Motor neuron (in vitro differentiated cells): Measurements from ENCODE around the gene RHOT1. TPM values are rescaled to one million over a fixed set of nuclear protein-coding genes. Genes with fewer than 3 reads are reported as not detected.
"Not testable (repeated sequence)": the region's sequence is repeated elsewhere in the genome, so short reads cannot be mapped to it uniquely, and the experiment has no call there.

Experiments
- ATAC-seq, 8 experiments: fragments of 200-7000 bp; cut with Tn5 transposase; replicated peaks in 6 of 8; 2 replicates each; pipeline ENCODE4 v1.8.0; 2021; ENCODE audit warnings: mild to moderate bottlenecking in 8 of 8, moderate library complexity in 8 of 8
- H3K27ac ChIP-seq, 2 donors: fragments of 250-450 bp; sonication (Bioruptor Pico); 2 replicates each; pipeline ENCODE4 v1.9.0; 2021; ENCODE audit warnings: antibody characterized with exemption in 2 of 2, mild to moderate bottlenecking in 2 of 2, moderate library complexity in 1 of 2
- H3K4me1 ChIP-seq, 2 donors: fragments of 250-450 bp; sonication (Bioruptor Pico); replicated peaks in 1 of 2; 2 replicates each; pipeline ENCODE4 v1.6.1; 2021; ENCODE audit warnings: antibody characterized with exemption in 2 of 2, mild to moderate bottlenecking in 2 of 2, moderate library complexity in 1 of 2
- H3K4me3 ChIP-seq, 5 donors: fragments of 250-450 bp; sonication (Bioruptor Pico); 2 replicates each; pipeline ENCODE4 v1.9.0; 2021; ENCODE audit warnings: antibody characterized with exemption in 5 of 5, mild to moderate bottlenecking in 5 of 5, moderate library complexity in 4 of 5
- WGBS, 10 experiments: fragments of 450-650 bp; shearing (Covaris generic); methylation state at CpG; one replicate each; pipeline ENCODE4 v1.0.0; 2022; 5-methylcytosine and 5-hydroxymethylcytosine counted together
- in situ Hi-C, 9 experiments: fragments of 400-800 bp; cut with MboI; loops; one replicate each; pipeline ENCODE4 v1.15.0; 2021; ENCODE audit warnings: low sequenced_read_pairs in 9 of 9, low pct_unique_long_range_greater_than_20kb in 2 of 9; ENCODE audit not compliant: unreplicated experiment in 9 of 9
- total RNA-seq, 8 experiments: library from RNA; unstranded; fragments of 300-600 nt; gene quantifications; 2 replicates each; pipeline versions ENCODE4 v1.2.3 to v1.2.4, GENCODE V29; 2022

RHOT1 gene
- total RNA-seq, 8 experiments from 2014 or later = 21.3 to 64.4 (median 52.9) TPM

DNA sequence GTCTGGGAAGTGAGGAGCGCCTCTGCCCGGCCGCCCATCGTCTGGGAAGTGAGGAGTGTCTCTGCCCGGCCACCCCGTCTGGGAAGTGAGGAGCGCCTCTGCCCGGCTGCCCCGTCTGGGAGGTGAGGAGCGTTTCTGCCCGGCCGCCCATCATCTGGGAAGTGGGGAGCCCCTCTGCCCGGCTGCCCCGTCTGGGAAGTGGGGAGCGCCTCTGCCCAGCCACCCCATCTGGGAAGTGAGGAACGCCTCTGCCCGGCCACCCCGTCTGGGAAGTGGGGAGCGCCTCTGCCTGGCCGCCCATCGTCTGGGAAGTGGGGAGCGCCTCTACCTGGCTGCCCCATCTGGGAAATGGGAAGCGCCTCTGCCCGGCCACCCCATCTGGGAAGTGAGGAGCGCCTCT, 37.2 kb downstream of the RHOT1 start:
- not testable (repeated sequence) for H3K4me1 ChIP-seq

DNA sequence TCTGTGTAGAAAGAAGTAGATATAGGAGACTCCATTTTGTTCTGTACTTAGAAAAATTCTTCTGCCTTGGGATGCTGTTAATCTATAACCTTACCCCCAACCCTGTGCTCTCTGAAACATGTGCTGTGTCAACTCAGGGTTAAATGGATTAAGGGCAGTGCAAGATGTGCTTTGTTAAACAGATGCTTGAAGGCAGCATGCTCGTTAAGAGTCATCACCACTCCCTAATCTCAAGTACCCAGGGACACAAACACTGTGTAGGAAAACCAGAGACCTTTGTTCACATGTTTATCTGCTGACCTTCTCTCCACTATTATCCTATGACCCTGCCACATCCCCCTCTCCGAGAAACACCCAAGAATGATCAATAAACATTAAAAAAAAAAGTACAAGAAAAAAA, 38.0 kb downstream of the RHOT1 start:
- ATAC-seq, H3K27ac ChIP-seq, H3K4me3 ChIP-seq, in situ Hi-C loops, H3K4me1 ChIP-seq: not testable (repeated sequence)
- WGBS, 10 experiments = 30 to 100% (median 81%) methylated on average over 1 to 2 of the region's 2 CpGs; no CpG with 5 or more reads in 4 of the 10 experiments

More for the DNA sequence above, 37.2 kb downstream of the RHOT1 start:
- ATAC-seq, in situ Hi-C loops, H3K27ac ChIP-seq, H3K4me3 ChIP-seq: not testable (repeated sequence)
- no CpG with 5 or more reads among the region's 25 CpGs for WGBS, 10 experiments

GRCh38 chr17:32185875-32186274, 43.6 kb downstream of the RHOT1 start:
- 57 to 100% (median 100%) methylated on average over 1 of the region's 2 CpGs; no CpG with 5 or more reads in 3 of the 10 experiments for WGBS, 10 experiments
- Histone ChIP-seq H3K4me1 (no peaks in the 10 kb centered on the region), H3K4me3 (no peak overlapping the region), H3K27ac (no peak overlapping the region)
- in situ Hi-C loops = no loop called here
- ATAC-seq = no peak

- Histone ChIP-seq H3K4me1 (no peaks in the 10 kb centered on the region), H3K27ac (no peak overlapping the region), H3K4me3 (no peak overlapping the region)
- 84 to 100% (median 92%) methylated on average over 2 to 3 of the region's 3 CpGs; no CpG with 5 or more reads in 4 of the 10 experiments for WGBS, 10 experiments
- in situ Hi-C loops = no loop called here
- ATAC-seq = no peak
Measured at GRCh38 chr17:32187271-32187670, 45.0 kb downstream of the RHOT1 start.

DNA sequence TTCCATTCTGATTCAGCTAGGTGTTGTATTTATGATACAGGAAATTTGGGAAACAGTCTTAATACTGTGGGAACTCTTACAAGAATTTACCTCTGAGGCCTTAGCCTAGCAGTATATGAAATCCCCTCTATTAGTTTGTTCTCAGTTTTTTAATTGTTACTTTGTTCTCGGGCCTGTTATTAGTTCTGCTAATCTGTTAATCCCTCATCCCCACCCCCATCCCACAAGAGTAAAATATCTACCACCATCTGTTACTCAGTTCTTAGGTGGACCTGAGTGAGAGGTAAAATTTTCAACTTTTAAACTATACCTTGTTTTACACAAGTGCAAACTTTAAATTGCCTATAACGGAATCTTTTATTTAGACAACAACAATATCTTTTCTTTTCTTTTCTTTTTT, 47.0 kb downstream of the RHOT1 start:
- 90 to 100% (median 93%) methylated on average over 2 of the region's 2 CpGs; no CpG with 5 or more reads in 1 of the 10 experiments for WGBS, 10 experiments
- Histone ChIP-seq H3K27ac (no peak overlapping the region), H3K4me1 (no peaks in the 10 kb centered on the region), H3K4me3 (no peak overlapping the region)
- ATAC-seq = no peak
- in situ Hi-C loops = no loop called here

GRCh38 chr17:32191306-32191705, 49.0 kb downstream of the RHOT1 start:
- in situ Hi-C loops = no loop called here
- Histone ChIP-seq H3K4me1 (no peaks in the 10 kb centered on the region), H3K4me3 (no peak overlapping the region), H3K27ac (no peak overlapping the region)
- no peak for ATAC-seq

DNA sequence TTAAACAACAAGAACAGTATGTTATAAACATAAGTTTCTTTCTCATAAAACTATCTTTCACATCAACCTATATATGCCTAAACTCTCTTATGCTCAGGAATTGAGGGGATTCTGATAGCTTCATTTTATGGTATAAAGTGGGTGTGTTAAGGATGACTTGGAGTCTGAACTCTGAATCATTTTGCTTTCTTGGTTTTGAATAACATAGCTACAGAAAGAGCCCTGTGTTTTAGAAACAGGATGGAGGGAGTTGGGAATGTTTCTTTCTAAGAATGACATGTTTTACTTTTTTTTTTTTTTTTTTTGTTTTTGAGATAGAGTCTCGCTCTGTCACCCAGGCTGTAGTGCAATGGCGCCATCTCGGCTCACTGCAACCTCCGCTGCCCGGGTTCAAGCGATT, 50.1 kb downstream of the RHOT1 start:
- H3K4me1 ChIP-seq = no peaks in the 10 kb centered on the region
- no peak overlapping the region for H3K27ac ChIP-seq
- WGBS, 10 experiments = 95 to 100% (median 100%) methylated on average over 2 to 6 of the region's 6 CpGs; no CpG with 5 or more reads in 5 of the 10 experiments
- no peak for ATAC-seq
- no peak overlapping the region for H3K4me3 ChIP-seq
- in situ Hi-C loops = no loop called here

DNA sequence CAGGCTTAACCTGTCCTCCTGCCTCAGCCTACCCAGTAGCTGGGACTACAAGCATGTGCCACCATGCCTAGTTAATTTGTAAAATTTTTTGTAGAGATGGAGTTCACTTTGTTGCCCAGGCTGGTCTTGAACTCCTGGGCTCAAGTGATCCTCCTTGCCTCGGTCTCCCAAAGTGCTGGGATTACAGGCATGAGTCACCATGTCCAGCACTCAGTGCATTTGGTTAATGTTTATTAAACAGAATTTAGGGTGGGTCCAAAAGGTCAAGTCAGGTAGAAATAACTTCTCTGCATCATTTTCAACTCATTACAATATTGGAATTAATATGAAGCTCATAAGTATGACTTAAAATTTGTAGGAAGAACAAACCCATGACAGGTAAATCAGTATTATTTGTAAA, 55.7 kb downstream of the RHOT1 start:
- ATAC-seq = no peak
- Histone ChIP-seq H3K4me1 (no peaks in the 10 kb centered on the region), H3K4me3 (no peak overlapping the region), H3K27ac (no peak overlapping the region)
- WGBS, 10 experiments = 75 to 100% (median 100%) methylated on average over 1 of the region's 1 CpG; no CpG with 5 or more reads in 5 of the 10 experiments
- in situ Hi-C loops = no loop called here

- no peak overlapping the region for H3K4me3 ChIP-seq
- in situ Hi-C loops = no loop called here
- WGBS, 10 experiments = 0 to 100% (median 83%) methylated on average over 1 to 2 of the region's 2 CpGs; no CpG with 5 or more reads in 1 of the 10 experiments
- H3K4me1 ChIP-seq = no peaks in the 10 kb centered on the region
- no peak overlapping the region for H3K27ac ChIP-seq
- ATAC-seq = no peak
Measured at GRCh38 chr17:32206861-32207260, 64.6 kb downstream of the RHOT1 start.

- in situ Hi-C loops = no loop called here
- no peak overlapping the region for H3K4me3 ChIP-seq
- ATAC-seq = no peak
- H3K4me1 ChIP-seq = no peaks in the 10 kb centered on the region
- H3K27ac ChIP-seq = no peak overlapping the region
Measured at GRCh38 chr17:32208436-32208835, 66.1 kb downstream of the RHOT1 start.

GRCh38 chr17:32209608-32210007, 67.3 kb downstream of the RHOT1 start:
- Histone ChIP-seq H3K4me3 (no peak overlapping the region), H3K4me1 (no peaks in the 10 kb centered on the region), H3K27ac (no peak overlapping the region)
- ATAC-seq = peak in 2 of 8 experiments; percentile 61 to 69
- in situ Hi-C loops = no loop called here

DNA sequence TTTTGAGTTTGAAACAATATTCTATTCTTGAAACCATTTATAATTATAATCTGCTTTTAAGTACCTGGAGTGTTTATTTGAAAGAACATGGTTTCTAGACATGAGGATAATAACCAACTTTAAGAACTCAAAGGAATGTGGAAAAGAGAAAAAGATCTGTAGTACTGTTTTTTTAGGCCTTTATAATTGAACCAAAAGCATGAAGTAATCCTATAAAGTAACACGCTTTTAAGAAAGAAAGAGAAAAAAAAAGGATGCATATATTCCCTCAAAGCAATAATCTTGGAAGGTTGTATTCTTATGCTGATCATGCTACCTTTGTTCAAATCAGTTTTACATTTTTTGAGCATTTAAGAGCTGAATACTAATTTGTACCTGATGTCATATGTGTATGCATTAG, 69.4 kb downstream of the RHOT1 start:
- WGBS, 10 experiments = 80 to 100% (median 100%) methylated on average over 1 of the region's 1 CpG; no CpG with 5 or more reads in 1 of the 10 experiments

GRCh38 chr17:32215696-32216095, 73.4 kb downstream of the RHOT1 start:
- no peak overlapping the region for H3K4me3 ChIP-seq
- 17 to 100% (median 92%) methylated on average over 1 to 3 of the region's 3 CpGs for WGBS, 10 experiments
- ATAC-seq = peak in 3 of 8 experiments; percentile 43 to 89 (median 55)
- no peaks in the 10 kb centered on the region for H3K4me1 ChIP-seq
- no peak overlapping the region for H3K27ac ChIP-seq
- in situ Hi-C loops = no loop called here

More for the DNA sequence above, 69.4 kb downstream of the RHOT1 start:
- Histone ChIP-seq H3K4me1 (no peaks in the 10 kb centered on the region), H3K27ac (no peak overlapping the region), H3K4me3 (no peak overlapping the region)
- ATAC-seq = no peak
- in situ Hi-C loops = no loop called here

GRCh38 chr17:32222621-32223020, 80.3 kb downstream of the RHOT1 start:
- Histone ChIP-seq H3K4me3 (no peak overlapping the region), H3K4me1 (peaks cover 0 to under 1% of the 10 kb centered on the region in 2 donors), H3K27ac (no peak overlapping the region)
- in situ Hi-C loops = no loop called here
- WGBS, 10 experiments = 0 to 100% (median 77%) methylated on average over 1 to 3 of the region's 3 CpGs; no CpG with 5 or more reads in 1 of the 10 experiments
- peak in 1 of 8 experiments; percentile 32 for ATAC-seq
